Heart left ventricle (tissue), 16 donors: Measurements from ENCODE around the gene PTPRD. TPM values are rescaled to one million over a fixed set of nuclear protein-coding genes. Genes with fewer than 3 reads are reported as not detected.

ENCODE experiments used
- ATAC-seq, 4 donors: fragments of 200-7000 bp; cut with Tn5 transposase; one replicate each; pipeline ENCODE4 v1.9.1; 2020 to 2022; ENCODE audit warnings: moderate library complexity in 4 of 4, mild to moderate bottlenecking in 3 of 4, moderate number of reproducible peaks in 1 of 4
- DNase-seq, 5 donors: peaks; one replicate each; pipeline ENCODE4 v3.0.0-alpha.2; 2020
- H3K27ac ChIP-seq, 12 donors: fragments of 200-600 bp; sonication (generic) in 4 of 12; one replicate each; pipeline versions ENCODE4 v1.5.0 to v1.8.0; 2016 to 2022; ENCODE audit warnings: mild to moderate bottlenecking in 2 of 12
- H3K27me3 ChIP-seq, 9 donors: fragments of 200-600 bp; sonication (generic) in 2 of 9; one replicate each; pipeline versions ENCODE4 v1.5.1 to v1.8.0; 2016 to 2022; ENCODE audit warnings: mild to moderate bottlenecking in 3 of 9
- H3K36me3 ChIP-seq, 9 donors: fragments of 200-600 bp; sonication (generic) in 2 of 9; one replicate each; pipeline versions ENCODE4 v1.5.0 to v1.8.0; 2018 to 2022; ENCODE audit warnings: mild to moderate bottlenecking in 2 of 9
- H3K4me1 ChIP-seq, 12 donors: fragments of 200-600 bp; sonication (generic) in 4 of 12; one replicate each; pipeline versions ENCODE4 v1.5.0 to v1.8.0; 2016 to 2022; ENCODE audit warnings: mild to moderate bottlenecking in 3 of 12
- H3K4me3 ChIP-seq, 12 donors: fragments of 200-600 bp; sonication (generic) in 4 of 12; one replicate each; pipeline versions ENCODE4 v1.5.0 to v1.8.0; 2017 to 2022; ENCODE audit warnings: mild to moderate bottlenecking in 9 of 12, moderate library complexity in 4 of 12
- H3K9me3 ChIP-seq, 12 donors: fragments of 200-600 bp; sonication (generic) in 4 of 12; one replicate each; pipeline versions ENCODE4 v1.5.0 to v1.8.0; 2016 to 2022; ENCODE audit warnings: mild to moderate bottlenecking in 1 of 12
- POLR2A ChIP-seq, 2 donors: fragments of 450-650 bp; IDR thresholded peaks; one replicate each; pipeline ENCODE4 v1.6.1; 2017; ENCODE audit warnings: antibody characterized with exemption in 2 of 2, mild to moderate bottlenecking in 2 of 2, moderate library complexity in 2 of 2
- WGBS, 4 donors: extraction: QIAGEN DNeasy Blood & Tissue Kit in 2 of 4; methylation state at CpG; one replicate each; pipeline versions ENCODE4 v1.1.5 to v1.1.7; 2013 to 2018; 5-methylcytosine and 5-hydroxymethylcytosine counted together
- intact Hi-C, 10 donors: fragments of 100-400 bp; cut with DNase I; formaldehyde crosslinking; loops; one replicate each; pipeline versions ENCODE4 v1.11.1 to v1.14.2; 2022
- polyA plus RNA-seq, 2 donors: library from polyadenylated mRNA; stranded (reverse); fragments of 200-250 nt; gene quantifications; one replicate each; pipeline ENCODE4 v1.2.3, GENCODE V29; 2013
- total RNA-seq, 9 donors: library from RNA; depleted of rRNA in 2 of 9; stranded (reverse); fragments of >200 nt in 2 of 9; fragmentation: NEBNext Ultra II Directional in 3 of 9; extraction: Animal tissue kit (Norgen Biotek cat#: 25700) in 3 of 9; gene quantifications; one replicate each; pipeline versions ENCODE4 v1.1.0 to v1.2.4, GENCODE V29; 2016 to 2023
- TF ChIP-seq, protein P1 (sequence below), 12 donors: fragments of 200-600 bp; sonication (generic) in 4 of 12; IDR thresholded peaks; one replicate each; pipeline versions ENCODE4 v1.5.0 to v1.8.0; 2018 to 2022; ENCODE audit warnings: antibody characterized with exemption in 12 of 12, mild to moderate bottlenecking in 5 of 12
- donor health status: ischemic (EF 13 %, LVEDD 7.1; RV severe dilation, severe dysfunction).
- donor health status: healthy with polysubstance abuse.
- donor health status: DM: no; HTN: yes; CAD: no.
- donor health status: DM: no; HTN: no; CAD: no.
- donor health status: ischemic (EF 25% LVEDD 6.9; RV normal size, moderate dysfunction).
- donor health status: ischemic (EF 25% LVEDD 5.7; RV mildly dilated, moderate dysfunction).
- donor health status: healthy.
- donor health status: DM: yes; HTN: yes; CAD: no.
- donor health status: ischemic (EF 35%, LVEDD 5.7; RV mildly dilated, moderate dysfunction).
- donor health status: nonischemic (EF 11% LVEDD 7.7; RV severe dilation, severe dysfunction).
- donor health status: DM: yes; HTN: yes; CAD: no.
- donor health status: PGD.
- donor health status: ischemic (EF 29% LVEDD 5.4; RV normal size, mild dysfunction).
- donor health status: nonischemic (EF 23%, LVEDD 6.1; RV moderate dilation, normal function).

The PTPRD gene
- total and polyA plus RNA-seq, 11 donors: 1.4 to 25.3 (median 15.1) TPM

GRCh38 chr9:8401961-8402705 lies 2210.7 kb downstream of the PTPRD start:
- TF ChIP-seq, protein P1, sequence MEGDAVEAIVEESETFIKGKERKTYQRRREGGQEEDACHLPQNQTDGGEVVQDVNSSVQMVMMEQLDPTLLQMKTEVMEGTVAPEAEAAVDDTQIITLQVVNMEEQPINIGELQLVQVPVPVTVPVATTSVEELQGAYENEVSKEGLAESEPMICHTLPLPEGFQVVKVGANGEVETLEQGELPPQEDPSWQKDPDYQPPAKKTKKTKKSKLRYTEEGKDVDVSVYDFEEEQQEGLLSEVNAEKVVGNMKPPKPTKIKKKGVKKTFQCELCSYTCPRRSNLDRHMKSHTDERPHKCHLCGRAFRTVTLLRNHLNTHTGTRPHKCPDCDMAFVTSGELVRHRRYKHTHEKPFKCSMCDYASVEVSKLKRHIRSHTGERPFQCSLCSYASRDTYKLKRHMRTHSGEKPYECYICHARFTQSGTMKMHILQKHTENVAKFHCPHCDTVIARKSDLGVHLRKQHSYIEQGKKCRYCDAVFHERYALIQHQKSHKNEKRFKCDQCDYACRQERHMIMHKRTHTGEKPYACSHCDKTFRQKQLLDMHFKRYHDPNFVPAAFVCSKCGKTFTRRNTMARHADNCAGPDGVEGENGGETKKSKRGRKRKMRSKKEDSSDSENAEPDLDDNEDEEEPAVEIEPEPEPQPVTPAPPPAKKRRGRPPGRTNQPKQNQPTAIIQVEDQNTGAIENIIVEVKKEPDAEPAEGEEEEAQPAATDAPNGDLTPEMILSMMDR (IDR thresholded peaks at IDR 0.05): no peak
- no peak for TF ChIP-seq POLR2A (IDR thresholded peaks at IDR 0.05)
- DNase-seq (no peak), ATAC-seq (no peak)
- 66 to 78% (median 69%) methylated on average over 6 of the region's 6 CpGs for WGBS, 4 donors
- Histone ChIP-seq H3K27me3 (no peaks in the 10 kb centered on the region), H3K4me3 (no peak overlapping the region), H3K36me3 (no peaks in the 10 kb centered on the region), H3K27ac (no peak overlapping the region), H3K9me3 (no peaks in the 10 kb centered on the region), H3K4me1 (no peaks in the 10 kb centered on the region)
- intact Hi-C loops: no loop called here

- TF ChIP-seq, protein P1 (IDR thresholded peaks at IDR 0.05): no peak
- no peak for TF ChIP-seq POLR2A (IDR thresholded peaks at IDR 0.05)
- ATAC-seq (no peak), DNase-seq (no peak)
- no peaks in the 10 kb centered on the region for H3K4me1 ChIP-seq
- no peak overlapping the region for H3K4me3 ChIP-seq
- no peak overlapping the region for H3K27ac ChIP-seq
- 61 to 71% (median 67%) methylated on average over 1 of the region's 1 CpG for WGBS, 4 donors
- H3K36me3 ChIP-seq: no peaks in the 10 kb centered on the region
- H3K27me3 ChIP-seq: no peaks in the 10 kb centered on the region
- intact Hi-C loops: no loop called here
- H3K9me3 ChIP-seq: no peaks in the 10 kb centered on the region
Measured at GRCh38 chr9:8400378-8400777, 2212.4 kb downstream of the PTPRD start.

- intact Hi-C loops: loop anchor here in 1 of 10 donors (10.0 kb wide), 1 partner anchor 160 kb away; no protein-coding TSS in a partner anchor
- WGBS, 4 donors: 76 to 85% (median 78%) methylated on average over 4 of the region's 4 CpGs
- no peaks in the 10 kb centered on the region for H3K4me1 ChIP-seq
- no peak overlapping the region for H3K27ac ChIP-seq
- H3K4me3 ChIP-seq: no peak overlapping the region
- H3K9me3 ChIP-seq: no peaks in the 10 kb centered on the region
- H3K36me3 ChIP-seq: no peaks in the 10 kb centered on the region
- TF ChIP-seq, protein P1 (IDR thresholded peaks at IDR 0.05): no peak
- no peak for TF ChIP-seq POLR2A (IDR thresholded peaks at IDR 0.05)
- no peak for DNase-seq
- no peak for ATAC-seq
- no peaks in the 10 kb centered on the region for H3K27me3 ChIP-seq
Measured at GRCh38 chr9:8395022-8395421, 2217.8 kb downstream of the PTPRD start.

GRCh38 chr9:8394341-8394740 lies 2218.5 kb downstream of the PTPRD start:
- no peak overlapping the region for H3K27ac ChIP-seq
- TF ChIP-seq POLR2A (IDR thresholded peaks at IDR 0.05): no peak
- TF ChIP-seq, protein P1 (IDR thresholded peaks at IDR 0.05): no peak
- intact Hi-C loops: loop anchor here in 1 of 10 donors (10.0 kb wide), 1 partner anchor 160 kb away; no protein-coding TSS in a partner anchor
- H3K36me3 ChIP-seq: no peaks in the 10 kb centered on the region
- 86 to 94% (median 91%) methylated on average over 1 of the region's 1 CpG for WGBS, 4 donors
- H3K9me3 ChIP-seq: no peaks in the 10 kb centered on the region
- H3K4me3 ChIP-seq: no peak overlapping the region
- H3K27me3 ChIP-seq: no peaks in the 10 kb centered on the region
- no peak for ATAC-seq
- DNase-seq: no peak
- no peaks in the 10 kb centered on the region for H3K4me1 ChIP-seq
